H1 (cell line): Measurements from ENCODE around the gene LPP.
A peak's percentile ranks its signal among the peaks of the same experiment; 100 is the strongest.

Experiments
- BACH1 ChIP-seq: IDR thresholded peaks from 2 replicates; pipeline ENCODE4 v1.6.1; 2012; ENCODE audit warnings: low read length, improper control_type of control experiment
- BRCA1 ChIP-seq: IDR thresholded peaks from 2 replicates; pipeline ENCODE4 v1.6.1; 2012; ENCODE audit warnings: low read depth, low read length, improper control_type of control experiment
- EP300 ChIP-seq, 2 experiments: IDR thresholded peaks; 1 replicate in 1 of 2; 2 replicates in 1 of 2; pipeline ENCODE4 v1.6.1; 2011 to 2012; ENCODE audit warnings: low read depth in 2 of 2, low read length in 2 of 2, mild to moderate bottlenecking in 2 of 2, borderline replicate concordance in 1 of 2, inconsistent platforms in 1 of 2, moderate library complexity in 1 of 2
- PHF8 ChIP-seq: fragments of 200-600 bp; sonication (generic); conservative IDR thresholded peaks from 2 replicates; pipeline ENCODE4 v1.7.1; 2012; ENCODE audit warnings: low read depth, mild to moderate bottlenecking, inconsistent platforms, low read length, moderate library complexity
- POLR2A ChIP-seq, 2 experiments: IDR thresholded peaks; 1 replicate in 1 of 2; 2 replicates in 1 of 2; pipeline ENCODE4 v1.6.1; 2011; ENCODE audit warnings: low read depth in 2 of 2, low read length in 2 of 2, mild to moderate bottlenecking in 2 of 2; ENCODE audit errors: control extremely low read depth in 1 of 2
- POLR2AphosphoS5 ChIP-seq: IDR thresholded peaks from 2 replicates; pipeline ENCODE4 v1.6.1; 2011; ENCODE audit warnings: low read depth, low read length
- SIX5 ChIP-seq: IDR thresholded peaks from 2 replicates; pipeline ENCODE4 v1.6.1; 2011; ENCODE audit warnings: mild to moderate bottlenecking, low read depth, low read length
- SUZ12 ChIP-seq: fragments of 200-600 bp; sonication (generic); IDR thresholded peaks from 2 replicates; pipeline ENCODE4 v1.6.1; 2012; ENCODE audit warnings: mild to moderate bottlenecking, inconsistent platforms, low read length, moderate library complexity, mixed read lengths
- TCF12 ChIP-seq: IDR thresholded peaks from 2 replicates; pipeline ENCODE4 v1.6.1; 2011; ENCODE audit warnings: low read depth, mild to moderate bottlenecking, low read length
- ZNF274 ChIP-seq: IDR thresholded peaks from 2 replicates; pipeline ENCODE4 v1.7.0; 2012; ENCODE audit warnings: low read length, borderline replicate concordance; ENCODE audit errors: extremely low read depth
- TF ChIP-seq, protein P1 (sequence below), 3 experiments: IDR thresholded peaks; 1 replicate in 2 of 3; 2 replicates in 1 of 3; pipeline versions ENCODE4 v1.5.1 to v1.6.1; 2011; ENCODE audit warnings: low read length in 3 of 3, mild to moderate bottlenecking in 3 of 3, inconsistent platforms in 2 of 3, low read depth in 1 of 3, moderate library complexity in 1 of 3; ENCODE audit not compliant: insufficient read depth in 1 of 3; ENCODE audit errors: control extremely low read depth in 1 of 3

GRCh38 chr3:188664795-188665194 lies 510.8 kb downstream of the LPP start:
- TF ChIP-seq, protein P1, sequence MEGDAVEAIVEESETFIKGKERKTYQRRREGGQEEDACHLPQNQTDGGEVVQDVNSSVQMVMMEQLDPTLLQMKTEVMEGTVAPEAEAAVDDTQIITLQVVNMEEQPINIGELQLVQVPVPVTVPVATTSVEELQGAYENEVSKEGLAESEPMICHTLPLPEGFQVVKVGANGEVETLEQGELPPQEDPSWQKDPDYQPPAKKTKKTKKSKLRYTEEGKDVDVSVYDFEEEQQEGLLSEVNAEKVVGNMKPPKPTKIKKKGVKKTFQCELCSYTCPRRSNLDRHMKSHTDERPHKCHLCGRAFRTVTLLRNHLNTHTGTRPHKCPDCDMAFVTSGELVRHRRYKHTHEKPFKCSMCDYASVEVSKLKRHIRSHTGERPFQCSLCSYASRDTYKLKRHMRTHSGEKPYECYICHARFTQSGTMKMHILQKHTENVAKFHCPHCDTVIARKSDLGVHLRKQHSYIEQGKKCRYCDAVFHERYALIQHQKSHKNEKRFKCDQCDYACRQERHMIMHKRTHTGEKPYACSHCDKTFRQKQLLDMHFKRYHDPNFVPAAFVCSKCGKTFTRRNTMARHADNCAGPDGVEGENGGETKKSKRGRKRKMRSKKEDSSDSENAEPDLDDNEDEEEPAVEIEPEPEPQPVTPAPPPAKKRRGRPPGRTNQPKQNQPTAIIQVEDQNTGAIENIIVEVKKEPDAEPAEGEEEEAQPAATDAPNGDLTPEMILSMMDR (IDR thresholded peaks at IDR 0.05; ENCODE audit: control extremely low read depth in 1 of 3, insufficient read depth in 1 of 3, low read depth in 1 of 3, low read length in 3 of 3): peak; percentile 37 to 68 (median 45)
- TF ChIP-seq TCF12 (no peak), SIX5 (no peak), POLR2AphosphoS5 (no peak), ZNF274 (no peak), EP300 (IDR thresholded peaks at IDR 0.05; ENCODE audit: borderline replicate concordance in 1 of 2, low read depth in 2 of 2, low read length in 2 of 2) (no peak), POLR2A (IDR thresholded peaks at IDR 0.05; ENCODE audit: control extremely low read depth in 1 of 2, low read depth in 2 of 2, low read length in 2 of 2) (no peak), PHF8 (no peak), SUZ12 (no peak), BRCA1 (no peak), BACH1 (no peak)
